NCI-H2107 treated with DMSO at 0.1 percent for 48 hours (cell line): Measurements from ENCODE around the gene OIP5.
"Not testable (repeated sequence)": the region's sequence is repeated elsewhere in the genome, so short reads cannot be mapped to it uniquely, and the experiment has no call there.

Source experiments
- DNase-seq: peaks from one replicate; lab custom pipeline; 2025; ENCODE audit not compliant: unreplicated experiment; lab: John Stamatoyannopoulos, UW

The OIP5 gene

GRCh38 chr15:41304149-41304770 is 28.1 kb downstream of the OIP5 start:
- no peak for DNase-seq

DNA sequence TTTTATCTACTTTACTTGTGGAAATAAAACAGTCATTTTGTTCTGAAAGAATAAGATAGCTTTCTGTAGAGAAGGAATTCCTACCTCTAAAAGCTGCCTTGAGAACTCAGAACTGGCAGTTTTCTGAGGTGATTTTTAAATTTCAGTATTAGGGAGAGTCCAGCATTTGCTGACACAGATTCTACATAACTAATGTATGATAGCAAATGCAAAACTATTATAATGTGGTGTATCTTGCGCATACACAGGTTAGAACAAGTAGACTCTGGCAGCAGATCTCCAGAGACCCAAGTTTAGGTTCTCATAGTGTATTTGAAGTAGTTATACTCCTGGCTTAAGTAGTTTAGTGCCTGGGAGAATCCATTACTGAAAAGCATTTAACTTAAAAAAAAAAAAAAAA is 30.8 kb downstream of the OIP5 start:
- no peak for DNase-seq

GRCh38 chr15:41301139-41301538 is 31.3 kb downstream of the OIP5 start:
- not testable (repeated sequence) for DNase-seq

DNA sequence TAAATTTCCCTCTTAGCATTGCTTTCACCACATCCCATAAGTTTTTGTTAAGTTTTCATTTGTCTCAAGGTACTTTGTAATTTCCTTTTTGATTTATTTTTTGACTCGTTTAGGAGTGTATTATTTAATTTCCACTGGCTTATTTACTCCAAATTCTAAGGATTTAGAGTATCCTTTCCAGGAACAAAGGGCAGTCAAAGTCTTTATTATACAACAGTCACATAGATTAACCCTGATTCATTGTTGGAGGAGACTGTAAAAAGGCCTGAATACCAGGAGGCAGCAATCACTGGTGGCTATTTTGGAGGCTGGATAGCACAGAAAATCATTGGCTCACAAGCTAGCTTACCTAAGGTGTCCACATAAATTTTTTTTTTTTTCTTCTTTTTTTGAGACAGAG is 39.9 kb downstream of the OIP5 start:
- DNase-seq: no peak

DNA sequence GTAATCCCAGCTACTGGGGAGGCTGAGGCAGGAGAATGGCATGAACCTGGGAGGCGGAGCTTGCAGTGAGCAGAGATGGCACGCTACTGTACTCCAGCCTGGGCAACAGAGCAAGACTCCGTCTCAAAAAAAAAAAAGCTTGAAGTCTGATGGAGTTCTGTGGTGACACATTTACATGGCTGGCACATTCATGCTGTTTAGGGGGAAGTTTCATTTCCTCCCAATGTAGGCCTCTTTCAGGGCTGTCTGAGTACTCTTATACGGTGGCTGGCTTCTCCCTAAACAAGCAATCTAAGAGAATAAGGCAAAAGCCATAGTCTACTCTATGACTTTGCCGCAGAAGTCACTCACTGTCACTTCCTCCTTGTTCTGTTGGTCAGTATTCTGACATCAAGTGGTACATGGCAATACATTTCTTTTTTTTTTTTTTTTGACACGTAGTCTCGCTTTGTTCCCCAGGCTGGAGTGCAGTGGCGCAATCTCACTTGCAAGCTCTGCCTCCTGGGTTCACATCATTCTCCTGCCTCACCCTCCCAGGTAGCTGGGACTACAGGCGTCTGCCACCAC is 41.2 kb downstream of the OIP5 start:
- no peak for DNase-seq

DNA sequence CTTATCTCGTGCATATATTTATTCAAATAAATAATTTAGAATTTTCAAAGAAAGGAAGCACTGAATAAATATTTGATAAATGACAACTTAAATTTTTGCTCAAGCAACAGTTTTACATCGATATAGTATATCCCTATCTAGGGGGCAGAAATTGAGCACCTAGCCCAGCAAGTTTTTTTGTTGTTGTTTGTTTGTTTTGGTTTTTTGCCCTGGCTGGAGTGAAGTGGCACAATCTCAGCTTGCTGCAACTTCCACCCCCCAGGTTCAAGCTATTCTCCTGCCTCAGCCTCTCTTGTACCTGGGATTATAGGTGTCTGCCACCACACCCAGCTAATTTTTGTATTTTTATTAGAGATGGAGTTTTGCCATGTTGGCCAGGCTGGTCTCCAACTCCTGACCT is 42.4 kb downstream of the OIP5 start:
- DNase-seq: no peak

GRCh38 chr15:41288464-41288863 is 43.9 kb downstream of the OIP5 start:
- DNase-seq: no peak

DNA sequence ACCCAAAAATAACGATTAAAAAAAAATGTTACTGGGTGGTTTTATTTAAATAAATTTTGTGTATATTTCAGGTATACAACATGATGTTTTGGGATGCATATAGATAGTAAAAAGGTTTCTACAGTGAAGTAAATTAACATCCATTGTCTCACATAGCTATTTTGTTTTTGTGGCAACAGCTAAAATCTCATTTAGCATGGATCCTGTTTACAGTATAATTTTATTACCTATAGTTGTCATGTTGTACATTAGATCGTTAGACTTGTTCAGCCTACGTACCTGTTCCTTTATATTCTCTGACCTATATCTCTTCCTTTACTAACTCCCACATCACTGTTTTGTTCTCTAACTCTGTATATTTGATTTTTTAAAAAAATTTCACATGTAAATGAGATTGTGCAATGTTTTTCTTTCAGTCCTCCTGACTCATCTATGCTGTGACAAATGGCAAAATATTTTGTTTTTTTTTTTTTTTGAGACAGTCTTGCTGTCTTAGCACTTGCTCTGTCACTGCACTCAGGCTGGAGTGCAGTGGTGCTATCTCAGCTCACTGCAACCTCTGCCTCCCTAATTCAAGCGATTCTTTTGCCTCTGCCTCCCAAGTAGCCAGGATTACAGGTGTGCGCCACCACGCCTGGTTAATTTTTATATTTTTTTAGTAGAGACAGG is 45.6 kb downstream of the OIP5 start:
- DNase-seq: no peak

GRCh38 chr15:41285285-41285684 is 47.1 kb downstream of the OIP5 start:
- DNase-seq: no peak

GRCh38 chr15:41284427-41285177 is 47.8 kb downstream of the OIP5 start:
- no peak for DNase-seq

DNA sequence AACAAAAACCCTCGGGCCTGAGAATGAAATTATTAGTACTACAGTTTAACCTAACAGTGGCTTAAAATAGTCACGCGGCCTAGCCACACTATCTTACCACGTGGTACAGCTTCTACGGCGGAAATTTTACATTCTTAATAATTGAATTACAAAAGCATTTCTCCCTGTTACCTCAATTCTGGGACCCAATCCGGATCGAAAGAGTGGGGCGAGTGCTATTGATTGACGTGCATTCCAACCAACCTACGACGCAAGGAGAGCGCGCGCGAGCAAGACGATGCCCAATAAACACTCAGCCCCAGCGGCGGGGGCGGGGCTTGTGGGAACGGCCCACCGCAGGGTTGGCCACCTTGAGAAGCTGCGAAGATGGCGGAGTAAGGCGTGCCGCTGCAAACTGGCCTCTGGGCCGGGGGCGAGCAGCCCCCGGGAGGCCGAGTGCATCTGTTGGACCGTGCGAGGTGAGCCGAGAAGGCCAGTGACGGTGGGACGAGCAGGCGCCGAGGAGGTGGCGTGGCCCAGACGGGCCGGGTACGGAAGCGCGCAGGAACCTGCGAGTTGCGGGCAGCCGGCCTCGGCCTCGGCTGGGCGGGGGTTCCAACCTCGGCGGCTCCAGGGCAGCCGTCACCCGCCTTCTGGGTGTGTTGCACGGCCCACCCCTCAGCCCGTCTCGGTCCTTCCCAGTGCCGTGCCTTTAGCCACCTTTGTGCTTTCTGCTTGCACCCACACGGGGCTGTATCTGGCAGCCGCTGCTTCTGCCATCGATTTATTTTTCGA is 48.6 kb downstream of the OIP5 start:
- DNase-seq: peak; percentile 85

GRCh38 chr15:41282980-41283652 is 49.3 kb downstream of the OIP5 start:
- not testable (repeated sequence) for DNase-seq

GRCh38 chr15:41282436-41282835 is 50.0 kb downstream of the OIP5 start:
- not testable (repeated sequence) for DNase-seq

- no peak for DNase-seq
Observed at GRCh38 chr15:41281236-41281635, 51.2 kb downstream of the OIP5 start.

DNA sequence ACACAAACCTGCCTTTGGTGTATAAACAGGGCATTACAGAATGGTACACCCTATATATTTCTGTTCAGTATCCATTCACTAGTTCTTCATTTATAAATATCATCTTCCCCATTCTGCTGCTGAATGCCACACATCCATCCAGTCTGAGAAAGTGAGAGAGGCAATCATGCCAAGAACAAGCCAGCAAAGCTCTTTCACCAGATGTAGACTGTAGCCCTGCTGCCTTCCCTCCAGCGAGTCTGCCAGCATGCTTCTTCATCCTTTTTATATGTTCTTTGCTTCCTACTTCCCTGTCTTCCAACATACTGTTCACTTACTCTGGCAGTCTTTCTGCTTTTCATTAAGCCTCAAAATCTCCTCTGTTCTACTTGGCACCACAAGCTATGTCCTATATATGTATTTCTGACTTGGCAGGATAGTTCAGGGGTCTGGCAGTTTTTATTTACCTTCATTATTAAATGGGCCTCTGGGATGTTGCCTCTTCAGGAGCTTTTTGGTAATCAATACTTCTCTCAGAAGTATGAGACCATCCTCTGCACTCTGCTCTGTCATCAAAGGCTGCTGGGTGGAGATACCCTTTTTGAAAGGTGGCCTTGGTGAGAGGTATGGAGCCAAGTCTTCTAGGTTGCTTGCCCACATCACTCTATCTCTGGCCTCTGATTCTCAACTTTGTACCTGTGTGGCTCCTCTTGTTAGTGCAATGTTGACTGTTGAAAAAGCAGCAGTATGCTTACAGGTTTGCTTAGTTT is 52.7 kb downstream of the OIP5 start:
- no peak for DNase-seq

- DNase-seq: no peak
Observed at GRCh38 chr15:41278319-41278718, 54.1 kb downstream of the OIP5 start.

DNA sequence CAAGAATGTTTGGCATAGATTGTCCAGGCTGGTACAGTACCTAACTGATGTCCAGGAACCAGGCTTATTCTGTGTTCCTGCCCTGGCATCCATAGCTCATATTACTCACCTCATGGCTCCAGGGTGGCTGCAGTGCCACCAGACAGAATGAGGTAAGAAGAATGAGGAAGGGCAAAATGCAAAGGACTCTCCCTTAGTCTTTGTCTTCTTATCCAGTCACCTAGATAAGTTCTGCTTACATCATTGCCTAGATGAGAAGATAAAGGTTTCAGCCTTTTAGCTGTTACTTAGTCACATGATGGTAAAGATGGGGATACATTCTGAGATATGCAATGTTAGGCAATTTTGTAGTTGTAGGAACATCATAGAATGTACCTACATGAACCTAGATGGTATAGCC is 55.6 kb downstream of the OIP5 start:
- DNase-seq: no peak

GRCh38 chr15:41269887-41270286 is 62.5 kb downstream of the OIP5 start:
- peak; percentile 64 for DNase-seq

DNA sequence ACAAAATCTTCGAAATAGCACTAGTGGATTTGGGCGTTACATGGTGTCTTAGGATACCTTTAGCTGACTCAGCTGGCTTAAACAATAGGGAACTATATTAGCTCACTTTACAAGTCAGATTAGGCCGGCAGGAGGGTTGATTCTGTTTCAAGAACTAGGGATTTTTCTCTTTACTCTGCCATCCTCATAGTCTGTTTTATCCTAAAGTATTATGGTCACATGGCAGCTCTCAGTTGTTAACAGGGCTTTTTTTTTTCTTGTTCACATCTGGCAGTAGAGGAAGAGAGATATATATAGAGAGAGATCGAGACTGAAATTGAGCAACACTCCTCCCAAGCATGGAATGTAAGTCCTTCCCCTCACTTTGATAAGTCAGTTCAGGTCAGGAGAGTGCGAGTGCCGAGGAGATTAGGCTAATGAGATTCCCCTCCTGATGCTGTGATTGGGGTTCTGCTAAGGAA is 68.5 kb downstream of the OIP5 start:
- no peak for DNase-seq

DNA sequence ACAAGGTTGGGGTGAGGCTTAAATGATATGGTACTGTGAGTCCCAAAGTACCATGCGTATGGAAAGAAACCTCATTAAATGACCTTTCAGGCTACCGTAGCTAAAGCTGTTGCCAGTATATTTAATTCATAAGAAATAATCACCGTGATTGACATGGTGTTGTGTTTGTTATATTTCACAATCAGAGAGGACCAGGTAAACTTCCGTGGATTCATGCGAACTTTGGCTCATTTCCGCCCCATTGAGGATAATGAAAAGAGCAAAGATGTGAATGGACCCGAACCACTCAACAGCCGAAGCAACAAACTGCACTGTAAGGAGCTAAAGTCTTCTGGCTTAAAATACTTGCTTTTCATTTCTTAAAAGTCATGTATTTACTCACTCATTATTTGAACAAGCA is 69.8 kb downstream of the OIP5 start:
- no peak for DNase-seq
